Germinal center (tissue), 1 donor: ENCODE data around the gene SLC23A2.
"Not testable (repeated sequence)": the region's sequence is repeated elsewhere in the genome, so short reads cannot be mapped to it uniquely, and the experiment has no call there.

Experiments used
- DNase-seq: peaks from one replicate; pipeline ENCODE4 v3.0.0; 2012; ENCODE audit warnings: mixed read lengths, low spot score

Gene SLC23A2

GRCh38 chr20:5001174-5002076, at the start of gene SLC23A2:
Gene SLC23A2, minus strand, starts transcription at chr20:5001510. Its CDS starts 68,948 bp downstream, at chr20:4932562.
- peak; percentile 84 for DNase-seq

- peak; percentile 54 for DNase-seq
Observed at GRCh38 chr20:5046656-5047339, 45.5 kb upstream of the SLC23A2 start.

- DNase-seq, result no peak
Observed at GRCh38 chr20:5045906-5046305, 44.6 kb upstream of the SLC23A2 start.

GRCh38 chr20:5044075-5044620, 42.8 kb upstream of the SLC23A2 start:
- DNase-seq, result peak; percentile 23

- DNase-seq, result no peak
Observed at GRCh38 chr20:5041433-5041832, 40.1 kb upstream of the SLC23A2 start.

GRCh38 chr20:5040345-5040744, 39.0 kb upstream of the SLC23A2 start:
- no peak for DNase-seq

- DNase-seq, result no peak
Observed at GRCh38 chr20:5039889-5040288, 38.6 kb upstream of the SLC23A2 start.

GRCh38 chr20:5039255-5039657, 37.9 kb upstream of the SLC23A2 start:
- no peak for DNase-seq

- DNase-seq, result no peak
Observed at GRCh38 chr20:5036828-5037227, 35.5 kb upstream of the SLC23A2 start.

GRCh38 chr20:5035518-5035917, 34.2 kb upstream of the SLC23A2 start:
- not testable (repeated sequence) for DNase-seq

GRCh38 chr20:5033566-5033965, 32.3 kb upstream of the SLC23A2 start:
- DNase-seq, result no peak

- DNase-seq, result not testable (repeated sequence)
Observed at GRCh38 chr20:5031701-5032100, 30.4 kb upstream of the SLC23A2 start.

- DNase-seq, result no peak
Observed at GRCh38 chr20:5031206-5031557, 29.9 kb upstream of the SLC23A2 start.

GRCh38 chr20:5030348-5031205, 29.3 kb upstream of the SLC23A2 start:
- DNase-seq, result no peak

GRCh38 chr20:5028258-5029059, 27.1 kb upstream of the SLC23A2 start:
- DNase-seq, result not testable (repeated sequence)

- no peak for DNase-seq
Observed at GRCh38 chr20:5024982-5025381, 23.7 kb upstream of the SLC23A2 start.

GRCh38 chr20:5024103-5024502, 22.8 kb upstream of the SLC23A2 start:
- DNase-seq, result no peak

- not testable (repeated sequence) for DNase-seq
Observed at GRCh38 chr20:5023171-5023570, 21.9 kb upstream of the SLC23A2 start.

GRCh38 chr20:5020760-5021159, 19.4 kb upstream of the SLC23A2 start:
- DNase-seq, result no peak

- DNase-seq, result no peak
Observed at GRCh38 chr20:5013682-5014447, 12.6 kb upstream of the SLC23A2 start.
